Smooth muscle cell of the brain vasculature (primary cell): Measurements from ENCODE around the gene SPEF2.

ENCODE experiments used
- DNase-seq: peaks from one replicate; pipeline ENCODE4 v3.0.0-alpha.2; 2012; ENCODE audit warnings: low read depth, low spot score

SPEF2 gene, protein sequence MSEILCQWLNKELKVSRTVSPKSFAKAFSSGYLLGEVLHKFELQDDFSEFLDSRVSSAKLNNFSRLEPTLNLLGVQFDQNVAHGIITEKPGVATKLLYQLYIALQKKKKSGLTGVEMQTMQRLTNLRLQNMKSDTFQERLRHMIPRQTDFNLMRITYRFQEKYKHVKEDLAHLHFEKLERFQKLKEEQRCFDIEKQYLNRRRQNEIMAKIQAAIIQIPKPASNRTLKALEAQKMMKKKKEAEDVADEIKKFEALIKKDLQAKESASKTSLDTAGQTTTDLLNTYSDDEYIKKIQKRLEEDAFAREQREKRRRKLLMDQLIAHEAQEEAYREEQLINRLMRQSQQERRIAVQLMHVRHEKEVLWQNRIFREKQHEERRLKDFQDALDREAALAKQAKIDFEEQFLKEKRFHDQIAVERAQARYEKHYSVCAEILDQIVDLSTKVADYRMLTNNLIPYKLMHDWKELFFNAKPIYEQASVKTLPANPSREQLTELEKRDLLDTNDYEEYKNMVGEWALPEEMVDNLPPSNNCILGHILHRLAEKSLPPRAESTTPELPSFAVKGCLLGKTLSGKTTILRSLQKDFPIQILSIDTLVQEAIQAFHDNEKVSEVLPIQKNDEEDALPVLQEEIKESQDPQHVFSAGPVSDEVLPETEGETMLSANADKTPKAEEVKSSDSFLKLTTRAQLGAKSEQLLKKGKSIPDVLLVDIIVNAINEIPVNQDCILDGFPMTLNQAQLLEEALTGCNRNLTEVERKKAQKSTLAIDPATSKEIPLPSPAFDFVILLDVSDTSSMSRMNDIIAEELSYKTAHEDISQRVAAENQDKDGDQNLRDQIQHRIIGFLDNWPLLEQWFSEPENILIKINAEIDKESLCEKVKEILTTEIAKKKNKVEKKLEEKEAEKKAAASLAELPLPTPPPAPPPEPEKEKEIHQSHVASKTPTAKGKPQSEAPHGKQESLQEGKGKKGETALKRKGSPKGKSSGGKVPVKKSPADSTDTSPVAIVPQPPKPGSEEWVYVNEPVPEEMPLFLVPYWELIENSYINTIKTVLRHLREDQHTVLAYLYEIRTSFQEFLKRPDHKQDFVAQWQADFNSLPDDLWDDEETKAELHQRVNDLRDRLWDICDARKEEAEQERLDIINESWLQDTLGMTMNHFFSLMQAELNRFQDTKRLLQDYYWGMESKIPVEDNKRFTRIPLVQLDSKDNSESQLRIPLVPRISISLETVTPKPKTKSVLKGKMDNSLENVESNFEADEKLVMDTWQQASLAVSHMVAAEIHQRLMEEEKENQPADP (N-terminal part only)

GRCh38 chr5:35617435-35618303 is at the start of gene SPEF2:
TSS of gene SPEF2 (plus strand) at chr5:35617863. CDS start at chr5:35617998, 135 bp downstream.
- peak; percentile 68 for DNase-seq

DNA sequence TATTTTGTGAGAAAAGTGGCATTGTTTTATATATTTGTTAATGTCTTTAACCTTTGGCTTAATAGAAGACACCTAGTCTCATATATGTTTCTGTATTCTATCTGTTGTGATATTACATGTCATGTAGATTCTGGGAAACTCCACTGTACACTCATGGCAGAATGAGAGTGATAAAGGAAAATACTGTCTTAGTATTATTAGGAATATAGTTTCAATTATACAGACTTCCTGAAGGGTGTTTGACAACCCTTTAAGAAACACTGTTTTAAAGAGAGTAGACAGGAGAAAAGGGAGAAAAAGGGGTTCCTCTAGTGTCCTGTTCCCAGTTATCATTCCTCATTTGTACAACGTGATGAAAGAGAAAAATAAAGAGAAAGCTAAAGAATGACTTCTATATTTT is 42.1 kb upstream of the SPEF2 start:
- DNase-seq = no peak

DNA sequence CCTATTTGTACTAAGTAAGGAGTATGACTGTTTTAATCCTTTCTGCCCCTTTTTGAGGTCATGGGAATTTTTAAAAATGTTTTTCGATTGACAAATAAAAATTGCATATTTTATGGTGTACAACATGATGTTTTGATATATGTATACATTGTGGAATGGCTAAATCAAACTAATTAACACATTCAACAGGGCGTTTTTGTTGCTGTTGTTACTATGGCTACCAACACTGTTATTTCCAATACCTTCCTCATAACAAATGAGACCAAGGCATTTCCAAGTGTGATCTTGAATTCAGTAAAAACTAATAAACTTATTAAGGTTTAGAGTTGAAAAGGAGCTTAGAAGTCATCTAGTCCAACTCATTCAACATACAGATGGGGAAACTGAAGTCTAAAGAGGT is 30.2 kb upstream of the SPEF2 start:
- DNase-seq = no peak

DNA sequence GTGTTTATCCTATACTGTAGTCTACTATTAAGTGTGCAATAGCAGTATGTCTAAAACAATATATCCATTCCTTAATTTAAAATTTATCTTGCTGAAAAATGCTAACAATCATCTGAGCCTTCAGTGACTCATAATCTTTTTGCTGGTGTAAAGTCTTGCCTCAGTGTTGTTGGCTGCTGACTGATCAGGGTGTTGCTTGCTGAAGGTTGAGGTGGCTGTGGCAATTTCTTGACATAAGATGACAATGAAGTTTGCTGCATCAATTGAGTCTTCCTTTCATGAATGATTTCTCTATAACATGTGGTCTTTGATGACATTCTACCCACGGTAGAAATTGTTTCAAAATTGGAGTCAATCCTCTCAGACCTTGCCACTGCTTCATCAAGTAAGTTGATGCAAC is 24.3 kb upstream of the SPEF2 start:
- DNase-seq = no peak

DNA sequence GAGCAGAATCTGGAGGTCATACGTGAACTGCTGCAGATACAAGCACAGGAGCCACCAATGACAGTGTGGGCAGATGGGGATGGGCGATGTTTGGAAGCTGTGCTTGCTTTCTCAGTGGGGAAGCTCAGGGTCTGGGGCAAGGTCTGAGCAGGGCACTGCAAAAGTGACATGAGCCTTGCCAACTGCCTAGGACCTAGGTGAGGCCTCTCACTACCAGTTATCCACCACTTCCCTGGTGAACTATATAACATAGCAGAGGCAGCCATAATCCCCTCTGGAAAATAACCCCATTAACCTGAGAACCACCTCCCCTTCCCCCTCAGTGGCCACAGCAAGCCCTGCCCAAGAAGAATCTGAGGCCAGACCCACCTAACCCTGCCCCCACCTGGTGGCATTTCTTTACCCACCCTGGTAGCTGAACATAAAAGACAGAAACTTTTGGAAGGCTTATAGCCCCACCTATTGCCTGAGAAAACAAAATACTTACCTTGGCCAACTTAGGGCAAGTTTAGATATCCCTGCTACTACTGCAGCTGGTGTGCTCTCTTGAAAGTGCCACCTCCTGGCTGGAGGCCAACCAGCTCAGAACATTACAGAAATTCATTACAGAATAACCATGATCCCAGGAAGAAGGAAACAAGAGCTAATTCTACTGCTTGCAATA is 18.8 kb upstream of the SPEF2 start:
- no peak for DNase-seq

- no peak for DNase-seq
Measured at GRCh38 chr5:35600591-35600990, 17.1 kb upstream of the SPEF2 start.

GRCh38 chr5:35608881-35609779 is 8.5 kb upstream of the SPEF2 start:
- no peak for DNase-seq

DNA sequence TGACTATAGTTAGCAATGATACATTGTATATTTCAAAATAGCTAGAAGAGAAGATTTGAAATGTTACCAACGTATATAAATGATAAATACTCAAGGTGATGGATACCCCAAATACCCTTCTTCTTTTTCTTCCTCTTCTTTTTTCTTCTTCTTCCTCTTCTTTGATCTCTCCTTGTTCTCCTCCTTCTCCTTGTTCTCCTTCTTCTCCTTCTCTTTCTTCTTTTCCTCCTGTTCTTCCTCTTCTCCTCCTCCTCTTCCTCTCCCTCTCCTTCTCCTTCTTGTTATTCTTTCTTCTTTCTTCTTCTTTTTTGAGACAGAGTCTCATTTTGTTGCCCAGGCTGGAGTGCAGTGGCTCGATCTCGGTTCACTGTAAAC is 616 bp upstream of the SPEF2 start:
- no peak for DNase-seq

- DNase-seq = no peak
Measured at GRCh38 chr5:35618304-35618636, 607 bp downstream of the SPEF2 start.

GRCh38 chr5:35618781-35619180 is 1.1 kb downstream of the SPEF2 start:
- no peak for DNase-seq

GRCh38 chr5:35622974-35623373 is 5.3 kb downstream of the SPEF2 start:
- DNase-seq = no peak

- DNase-seq = no peak
Measured at GRCh38 chr5:35623991-35624390, 6.3 kb downstream of the SPEF2 start.

GRCh38 chr5:35626108-35626507 is 8.4 kb downstream of the SPEF2 start:
- DNase-seq = no peak

DNA sequence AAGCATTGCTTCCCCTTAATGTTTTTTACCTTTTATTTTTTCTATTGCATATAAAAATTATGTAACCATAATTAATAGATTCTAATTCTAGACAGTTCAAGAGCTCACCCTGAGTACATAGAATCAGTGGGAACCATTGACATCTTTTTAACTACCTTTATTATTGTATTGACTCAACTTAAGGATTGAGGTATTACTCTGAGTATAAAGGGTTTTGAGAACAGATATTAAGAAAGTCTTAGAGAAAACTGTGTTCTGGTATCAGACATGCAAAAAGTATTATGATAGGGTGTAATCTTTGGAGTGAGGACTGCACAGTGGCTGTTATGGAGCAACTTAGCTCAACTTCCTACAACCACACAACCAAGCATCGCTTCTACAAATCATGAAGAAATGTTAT is 8.9 kb downstream of the SPEF2 start:
- DNase-seq = no peak

- no peak for DNase-seq
Measured at GRCh38 chr5:35634326-35634725, 16.7 kb downstream of the SPEF2 start.

DNA sequence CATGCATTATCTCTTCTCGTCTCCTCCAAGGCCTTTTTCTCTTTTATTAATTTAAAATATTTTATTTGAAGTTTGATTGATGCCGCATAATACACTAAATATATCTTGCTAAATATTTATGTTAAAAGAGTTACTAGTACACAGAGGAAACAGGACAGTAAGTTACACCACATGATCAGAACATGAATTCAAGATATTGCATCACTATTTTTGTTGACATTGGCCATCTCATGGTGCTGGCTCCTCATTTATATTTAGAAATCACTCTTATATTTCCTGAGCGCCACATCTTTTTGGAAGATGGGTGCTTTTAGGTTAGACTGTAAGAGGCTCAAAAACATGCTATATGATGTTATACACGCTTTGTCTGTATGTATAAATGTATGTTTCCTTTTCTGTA is 23.0 kb downstream of the SPEF2 start:
- no peak for DNase-seq

DNA sequence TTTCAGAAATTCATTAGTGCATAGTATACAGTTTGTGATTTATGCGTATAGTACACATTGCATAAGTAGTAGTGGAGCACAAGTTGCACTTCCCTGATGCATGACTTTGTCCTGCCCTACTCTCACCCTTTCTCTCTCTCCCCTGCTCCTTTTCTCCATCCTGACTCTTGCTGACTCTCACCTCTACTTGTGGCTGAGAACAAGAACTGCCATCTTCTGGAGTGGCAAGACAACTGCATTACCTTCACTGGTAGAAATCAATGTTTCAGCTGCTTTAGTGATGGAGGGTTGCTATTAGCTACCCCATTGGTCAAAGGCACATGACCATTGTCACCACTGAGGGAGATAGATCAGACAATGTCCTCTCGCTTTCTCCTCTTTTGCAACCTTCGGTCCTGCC is 26.9 kb downstream of the SPEF2 start:
- no peak for DNase-seq

GRCh38 chr5:35647128-35647527 is 29.5 kb downstream of the SPEF2 start:
- no peak for DNase-seq

GRCh38 chr5:35647712-35648111 is 30.0 kb downstream of the SPEF2 start:
- no peak for DNase-seq
